ENCODE data around the gene FAM185A.
"Not testable (repeated sequence)": the region's sequence is repeated elsewhere in the genome, so short reads cannot be mapped to it uniquely, and the experiment has no call there.

The FAM185A gene

GRCh38 chr7:102748605-102749444 lies at the start of gene FAM185A:
Gene FAM185A, plus strand, starts transcription at chr7:102748999. Its CDS starts 209 bp downstream, at chr7:102749208.
- DNase-seq = peak; percentile 97

- peak; percentile 5 for DNase-seq
Measured at GRCh38 chr7:102713011-102713690, 35.6 kb upstream of the FAM185A start.

- DNase-seq = not testable (repeated sequence)
Measured at GRCh38 chr7:102713691-102714080, 35.1 kb upstream of the FAM185A start.

GRCh38 chr7:102714774-102715522 lies 33.9 kb upstream of the FAM185A start:
- DNase-seq = peak; percentile 14

GRCh38 chr7:102715718-102716117 lies 33.1 kb upstream of the FAM185A start:
- DNase-seq = not testable (repeated sequence)

GRCh38 chr7:102718491-102718890 lies 30.3 kb upstream of the FAM185A start:
- not testable (repeated sequence) for DNase-seq

GRCh38 chr7:102726170-102726569 lies 22.6 kb upstream of the FAM185A start:
- DNase-seq = not testable (repeated sequence)

GRCh38 chr7:102729670-102730069 lies 19.1 kb upstream of the FAM185A start:
- DNase-seq = not testable (repeated sequence)

- DNase-seq = not testable (repeated sequence)
Measured at GRCh38 chr7:102730431-102730830, 18.4 kb upstream of the FAM185A start.

- DNase-seq = not testable (repeated sequence)
Measured at GRCh38 chr7:102742002-102742771, 6.6 kb upstream of the FAM185A start.

GRCh38 chr7:102743861-102744260 lies 4.9 kb upstream of the FAM185A start:
- DNase-seq = not testable (repeated sequence)

- not testable (repeated sequence) for DNase-seq
Measured at GRCh38 chr7:102745494-102746288, 3.1 kb upstream of the FAM185A start.

- DNase-seq = not testable (repeated sequence)
Measured at GRCh38 chr7:102749445-102749786, 617 bp downstream of the FAM185A start.

- not testable (repeated sequence) for DNase-seq
Measured at GRCh38 chr7:102758227-102758626, 9.4 kb downstream of the FAM185A start.

GRCh38 chr7:102759934-102760333 lies 11.1 kb downstream of the FAM185A start:
- DNase-seq = not testable (repeated sequence)

- not testable (repeated sequence) for DNase-seq
Measured at GRCh38 chr7:102761234-102761633, 12.4 kb downstream of the FAM185A start.

- not testable (repeated sequence) for DNase-seq
Measured at GRCh38 chr7:102763295-102763905, 14.6 kb downstream of the FAM185A start.

GRCh38 chr7:102769657-102770192 lies 20.9 kb downstream of the FAM185A start:
- not testable (repeated sequence) for DNase-seq

GRCh38 chr7:102770467-102770866 lies 21.7 kb downstream of the FAM185A start:
- not testable (repeated sequence) for DNase-seq

GRCh38 chr7:102776217-102776616 lies 27.4 kb downstream of the FAM185A start:
- DNase-seq = not testable (repeated sequence)

GRCh38 chr7:102778663-102779062 lies 29.9 kb downstream of the FAM185A start:
- not testable (repeated sequence) for DNase-seq
